H9 (cell line): Measurements from ENCODE around the gene NOX5. TPM values are rescaled to one million over a fixed set of nuclear protein-coding genes. Genes with fewer than 3 reads are reported as not detected.

ENCODE experiments used
- DNase-seq: peaks from one replicate; pipeline ENCODE4 v3.0.0-alpha.2; 2017
- H2AFZ ChIP-seq: one replicate; pipeline ENCODE4 v1.6.1; 2013; ENCODE audit warnings: mild to moderate bottlenecking, low read length, control low read depth, moderate library complexity
- H2AK5ac ChIP-seq: 2 replicates; pipeline ENCODE4 v1.6.1; 2013; ENCODE audit warnings: low read length, control low read depth, mixed read lengths; ENCODE audit not compliant: insufficient read length
- H2BK120ac ChIP-seq: one replicate; pipeline ENCODE4 v1.6.1; 2013; ENCODE audit warnings: low read depth, mild to moderate bottlenecking, low read length, control low read depth, inconsistent platforms; ENCODE audit not compliant: poor library complexity, severe bottlenecking
- H2BK12ac ChIP-seq: 2 replicates; pipeline ENCODE4 v1.6.1; 2013; ENCODE audit warnings: low read length, control low read depth, mixed read lengths, low read depth; ENCODE audit not compliant: insufficient read length
- H2BK15ac ChIP-seq: 2 replicates; pipeline ENCODE4 v1.6.1; 2013; ENCODE audit warnings: low read depth, low read length, control low read depth
- H2BK20ac ChIP-seq: one replicate; pipeline ENCODE4 v1.6.1; 2013; ENCODE audit warnings: low read depth, mild to moderate bottlenecking, low read length, control low read depth, inconsistent platforms; ENCODE audit not compliant: poor library complexity, severe bottlenecking
- H2BK5ac ChIP-seq: 2 replicates; pipeline ENCODE4 v1.6.1; 2013; ENCODE audit warnings: low read length, control low read depth, mixed read lengths; ENCODE audit not compliant: insufficient read length
- H3K14ac ChIP-seq: 2 replicates; pipeline ENCODE4 v1.6.1; 2013; ENCODE audit warnings: low read length, control low read depth; ENCODE audit not compliant: insufficient read depth
- H3K18ac ChIP-seq: 2 replicates; pipeline ENCODE4 v1.6.1; 2013; ENCODE audit warnings: low read depth, mild to moderate bottlenecking, mixed read lengths, low read length, control low read depth; ENCODE audit not compliant: insufficient read length
- H3K23ac ChIP-seq: 2 replicates; pipeline ENCODE4 v1.6.1; 2013; ENCODE audit warnings: low read length, control low read depth, mixed read lengths, low read depth; ENCODE audit not compliant: insufficient read length
- H3K23me2 ChIP-seq: 2 replicates; pipeline ENCODE4 v1.6.1; 2013; ENCODE audit warnings: low read depth, mild to moderate bottlenecking, mixed read lengths, low read length, control low read depth; ENCODE audit not compliant: insufficient read length, poor library complexity, severe bottlenecking
- H3K27ac ChIP-seq: 2 replicates; pipeline ENCODE4 v1.5.1; 2013; ENCODE audit warnings: low read length, control low read depth, mixed read lengths, low read depth; ENCODE audit not compliant: insufficient read length
- H3K27me3 ChIP-seq: 2 replicates; pipeline ENCODE4 v1.6.1; 2013; ENCODE audit warnings: low read length, control low read depth, inconsistent platforms; ENCODE audit not compliant: insufficient read depth
- H3K4ac ChIP-seq: 2 replicates; pipeline ENCODE4 v1.6.1; 2013; ENCODE audit warnings: low read depth, mild to moderate bottlenecking, control low read depth, inconsistent platforms, low read length, moderate library complexity
- H3K4me1 ChIP-seq: 2 replicates; pipeline ENCODE4 v1.6.1; 2013; ENCODE audit warnings: low read length, control low read depth, inconsistent platforms; ENCODE audit not compliant: insufficient read depth
- H3K4me2 ChIP-seq: 2 replicates; pipeline ENCODE4 v1.6.1; 2013; ENCODE audit warnings: low read length, control low read depth, mixed read lengths; ENCODE audit not compliant: insufficient read length, insufficient read depth
- H3K56ac ChIP-seq: 2 replicates; pipeline ENCODE4 v1.6.1; 2013; ENCODE audit warnings: low read depth, mild to moderate bottlenecking, mixed read lengths, low read length, control low read depth; ENCODE audit not compliant: insufficient read length
- H3K79me1 ChIP-seq: 2 replicates; pipeline ENCODE4 v1.6.1; 2013; ENCODE audit warnings: low read depth, mild to moderate bottlenecking, moderate library complexity, low read length, control low read depth, inconsistent platforms; ENCODE audit not compliant: insufficient read depth, poor library complexity, severe bottlenecking
- H3K79me2 ChIP-seq: 2 replicates; pipeline ENCODE4 v1.6.1; 2013; ENCODE audit warnings: low read length, control low read depth, inconsistent platforms; ENCODE audit not compliant: insufficient read depth
- H3K9ac ChIP-seq: 2 replicates; pipeline ENCODE4 v1.6.1; 2013; ENCODE audit warnings: low read length, control low read depth, mixed read lengths; ENCODE audit not compliant: insufficient read length; ENCODE audit errors: extremely low read depth
- H3K9me3 ChIP-seq: one replicate; pipeline ENCODE4 v1.6.1; 2013; ENCODE audit warnings: low read depth, low read length, inconsistent platforms; ENCODE audit not compliant: control insufficient read depth
- H3T11ph ChIP-seq: one replicate; pipeline ENCODE4 v1.6.1; 2013; ENCODE audit warnings: mild to moderate bottlenecking, low read length, control low read depth, inconsistent platforms
- H4K20me1 ChIP-seq: one replicate; pipeline ENCODE4 v1.6.1; 2013; ENCODE audit not compliant: control insufficient read depth, insufficient read length, insufficient read depth
- H4K5ac ChIP-seq: 2 replicates; pipeline ENCODE4 v1.6.1; 2013; ENCODE audit warnings: low read depth, mild to moderate bottlenecking, mixed read lengths, low read length, control low read depth; ENCODE audit not compliant: insufficient read length
- H4K8ac ChIP-seq: replicated peaks from 2 replicates; pipeline ENCODE4 v1.6.1; 2013; ENCODE audit warnings: low read length, control low read depth, mixed read lengths, low read depth; ENCODE audit not compliant: insufficient read length
- H4K91ac ChIP-seq: 2 replicates; pipeline ENCODE4 v1.6.1; 2013; ENCODE audit warnings: low read depth, mild to moderate bottlenecking, moderate library complexity, mixed read lengths, low read length, control low read depth; ENCODE audit not compliant: insufficient read length
- H3K27ac Mint-ChIP-seq, 3 experiments: 2 replicates in 2 of 3; 3 replicates in 1 of 3; pipeline ENCODE4 v1.8.0; 2020 to 2021; ENCODE audit warnings: mixed read lengths in 3 of 3, mild to moderate bottlenecking in 1 of 3, moderate library complexity in 1 of 3
- H3K27me3 Mint-ChIP-seq: 2 replicates; pipeline ENCODE4 v1.8.0; 2021; ENCODE audit warnings: low read depth, mild to moderate bottlenecking, moderate library complexity, mixed read lengths
- H3K36me3 Mint-ChIP-seq, 3 experiments: 2 replicates in 2 of 3; 3 replicates in 1 of 3; pipeline ENCODE4 v1.8.0; 2020 to 2021; ENCODE audit warnings: low read depth in 3 of 3, mixed read lengths in 3 of 3; ENCODE audit not compliant: insufficient read depth in 1 of 3
- H3K4me1 Mint-ChIP-seq, 2 experiments: 2 replicates each; pipeline ENCODE4 v1.8.0; 2020; ENCODE audit warnings: mixed read lengths in 2 of 2
- H3K4me3 Mint-ChIP-seq, 2 experiments: 2 replicates in 1 of 2; 3 replicates in 1 of 2; pipeline ENCODE4 v1.8.0; 2020 to 2021; ENCODE audit warnings: mild to moderate bottlenecking in 2 of 2, mixed read lengths in 2 of 2, moderate library complexity in 1 of 2
- H3K9me3 Mint-ChIP-seq, 2 experiments: 2 replicates in 1 of 2; 3 replicates in 1 of 2; pipeline ENCODE4 v1.8.0; 2020; ENCODE audit warnings: mild to moderate bottlenecking in 2 of 2, mixed read lengths in 2 of 2, moderate library complexity in 1 of 2
- CTCF ChIP-seq: fragments of 200-600 bp; sonication (generic); conservative IDR thresholded peaks from 3 replicates; pipeline ENCODE4 v1.8.0; 2021; ENCODE audit warnings: antibody characterized with exemption, mild to moderate bottlenecking
- WGBS: extraction: QIAGEN DNeasy Blood & Tissue Kit; methylation state at CpG from one replicate; pipeline ENCODE4 v1.1.7; 2013; ENCODE audit warnings: missing lambda C conversion rate, low lambda C conversion rate, mixed read lengths; ENCODE audit not compliant: insufficient read length; ENCODE audit errors: extremely low coverage; 5-methylcytosine and 5-hydroxymethylcytosine counted together
- total RNA-seq: library from RNA; stranded (reverse); gene quantifications from 2 replicates; pipeline ENCODE4 v1.2.1, GENCODE V29; 2021

NOX5 gene
- total RNA-seq, 1 experiment from 2014 or later, result 0.04 TPM

- H3K18ac ChIP-seq, result no peak overlapping the region
- H3K4me2 ChIP-seq, result no peak overlapping the region
- H2BK120ac ChIP-seq, result no peak overlapping the region
- H3K4ac ChIP-seq, result no peak overlapping the region
- peaks cover 15 to 18% of the 10 kb centered on the region in 2 experiments for H3K9me3 Mint-ChIP-seq
- H3K4me3 Mint-ChIP-seq, result no peak overlapping the region
- H4K91ac ChIP-seq, result no peak overlapping the region
- no peak for TF ChIP-seq CTCF
- H2BK5ac ChIP-seq, result no peak overlapping the region
- WGBS, result no CpG with 5 or more reads among the region's 3 CpGs
- no peak overlapping the region for H3K27ac ChIP-seq
- H2AK5ac ChIP-seq, result no peak overlapping the region
- no peak overlapping the region for H3K14ac ChIP-seq
- peaks cover under 1 to 1% of the 10 kb centered on the region in 2 experiments; a peak in 3 of 4 replicates for H3K4me1 Mint-ChIP-seq
- H4K20me1 ChIP-seq, result no peaks in the 10 kb centered on the region
- H2BK12ac ChIP-seq, result no peak overlapping the region
- no peak overlapping the region for H3T11ph ChIP-seq
- H3K4me1 ChIP-seq, result no peaks in the 10 kb centered on the region
- no peaks in the 10 kb centered on the region for H3K79me2 ChIP-seq
- no peak overlapping the region for H3K56ac ChIP-seq
- H3K27ac Mint-ChIP-seq, result no peak overlapping the region
- H3K23ac ChIP-seq, result no peak overlapping the region
- no peaks in the 10 kb centered on the region for H3K79me1 ChIP-seq
- peaks cover 28% of the 10 kb centered on the region for H3K27me3 Mint-ChIP-seq
- H2BK20ac ChIP-seq, result no peak overlapping the region
- H2BK15ac ChIP-seq, result no peak overlapping the region
- no peak overlapping the region for H4K5ac ChIP-seq
- no peak for DNase-seq
- H3K36me3 Mint-ChIP-seq, result peaks cover 7 to 24% (median 12%) of the 10 kb centered on the region in 3 experiments
- no peaks in the 10 kb centered on the region for H3K23me2 ChIP-seq
- H3K9me3 ChIP-seq, result no peaks in the 10 kb centered on the region
- no peak overlapping the region for H3K9ac ChIP-seq
- no peak overlapping the region for H2AFZ ChIP-seq
- H3K27me3 ChIP-seq, result no peaks in the 10 kb centered on the region
- no peak overlapping the region for H4K8ac ChIP-seq
Measured at GRCh38 chr15:68984586-68984985, 29.9 kb upstream of the NOX5 start.
